SU-DHL-6 (cell line): ENCODE results near the gene BANP.

Experiments used
- EZH2phosphoT487 ChIP-seq: fragments of 200-600 bp; sonication (generic), shearing (Covaris generic); conservative IDR thresholded peaks from 2 replicates; pipeline ENCODE4 v1.6.1; 2018; ENCODE audit warnings: mild to moderate bottlenecking, antibody characterized with exemption, low read length, moderate library complexity, mixed read lengths
- TF ChIP-seq, protein P1 (sequence below): fragments of 200-600 bp; sonication (generic); IDR thresholded peaks from one replicate; pipeline ENCODE4 v1.5.1; 2017; ENCODE audit warnings: antibody characterized with exemption, mild to moderate bottlenecking, low read length, moderate library complexity; ENCODE audit not compliant: insufficient read depth, poor library complexity, severe bottlenecking

DNA sequence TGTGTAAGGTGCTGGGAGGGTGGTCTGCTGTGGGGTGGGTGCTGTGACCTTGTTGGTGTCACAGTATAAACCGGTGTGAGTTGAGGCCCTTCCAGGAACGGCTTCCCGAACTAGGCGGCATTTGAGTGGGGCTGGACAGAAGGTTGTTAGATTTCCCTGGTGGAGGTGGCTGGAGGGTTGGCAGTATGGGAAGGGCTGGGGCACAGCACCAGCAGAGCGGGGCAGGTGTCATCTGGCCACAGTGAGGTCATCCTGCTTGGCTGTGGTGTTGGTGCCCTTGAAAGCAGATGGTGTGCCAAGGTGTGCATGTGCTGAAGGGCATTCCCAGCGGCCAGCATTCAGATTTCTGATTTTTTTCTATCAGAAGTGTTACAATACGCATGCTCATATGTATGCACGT lies 28.1 kb downstream of the BANP start:
- no peak for TF ChIP-seq EZH2phosphoT487
- TF ChIP-seq, protein P1, sequence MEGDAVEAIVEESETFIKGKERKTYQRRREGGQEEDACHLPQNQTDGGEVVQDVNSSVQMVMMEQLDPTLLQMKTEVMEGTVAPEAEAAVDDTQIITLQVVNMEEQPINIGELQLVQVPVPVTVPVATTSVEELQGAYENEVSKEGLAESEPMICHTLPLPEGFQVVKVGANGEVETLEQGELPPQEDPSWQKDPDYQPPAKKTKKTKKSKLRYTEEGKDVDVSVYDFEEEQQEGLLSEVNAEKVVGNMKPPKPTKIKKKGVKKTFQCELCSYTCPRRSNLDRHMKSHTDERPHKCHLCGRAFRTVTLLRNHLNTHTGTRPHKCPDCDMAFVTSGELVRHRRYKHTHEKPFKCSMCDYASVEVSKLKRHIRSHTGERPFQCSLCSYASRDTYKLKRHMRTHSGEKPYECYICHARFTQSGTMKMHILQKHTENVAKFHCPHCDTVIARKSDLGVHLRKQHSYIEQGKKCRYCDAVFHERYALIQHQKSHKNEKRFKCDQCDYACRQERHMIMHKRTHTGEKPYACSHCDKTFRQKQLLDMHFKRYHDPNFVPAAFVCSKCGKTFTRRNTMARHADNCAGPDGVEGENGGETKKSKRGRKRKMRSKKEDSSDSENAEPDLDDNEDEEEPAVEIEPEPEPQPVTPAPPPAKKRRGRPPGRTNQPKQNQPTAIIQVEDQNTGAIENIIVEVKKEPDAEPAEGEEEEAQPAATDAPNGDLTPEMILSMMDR, result no peak
